ENCODE measurements around the gene EPHX1.
"Not testable (repeated sequence)": the region's sequence is repeated elsewhere in the genome, so short reads cannot be mapped to it uniquely, and the experiment has no call there.

Gene EPHX1

GRCh38 chr1:225774281-225775147 lies 35.4 kb upstream of the EPHX1 start:
- no peaks in the 10 kb centered on the region for H3K9me3 Mint-ChIP-seq
- TF ChIP-seq CTCF (IDR thresholded peaks at IDR 0.05; ENCODE audit: unreplicated experiment in 3 of 3) = no peak
- peaks cover 42% of the 10 kb centered on the region for H3K4me1 Mint-ChIP-seq
- H3K36me3 Mint-ChIP-seq (ENCODE audit: low read depth) = no peaks in the 10 kb centered on the region
- H3K4me3 Mint-ChIP-seq = peak overlapping the region in 1 of 3 experiments; percentile 33
- peak overlapping the region in 1 of 3 experiments; percentile 40 for H3K27ac Mint-ChIP-seq
- H3K27me3 Mint-ChIP-seq (ENCODE audit: low read depth) = peaks cover 4% of the 10 kb centered on the region

GRCh38 chr1:225776294-225776693 lies 33.6 kb upstream of the EPHX1 start:
- no peak for TF ChIP-seq CTCF (IDR thresholded peaks at IDR 0.05; ENCODE audit: unreplicated experiment in 3 of 3)
- Mint-ChIP-seq H3K9me3 (no peaks in the 10 kb centered on the region), H3K36me3 (ENCODE audit: low read depth) (peaks cover 6% of the 10 kb centered on the region), H3K27ac (no peak overlapping the region), H3K4me1 (peaks cover 41% of the 10 kb centered on the region), H3K4me3 (no peak overlapping the region), H3K27me3 (ENCODE audit: low read depth) (peaks cover 4% of the 10 kb centered on the region)

- no peak for TF ChIP-seq CTCF (IDR thresholded peaks at IDR 0.05; ENCODE audit: unreplicated experiment in 3 of 3)
- no peak overlapping the region for H3K27ac Mint-ChIP-seq
- H3K27me3 Mint-ChIP-seq (ENCODE audit: low read depth) = peaks cover 4% of the 10 kb centered on the region
- H3K36me3 Mint-ChIP-seq (ENCODE audit: low read depth) = peaks cover 6% of the 10 kb centered on the region
- H3K9me3 Mint-ChIP-seq = no peaks in the 10 kb centered on the region
- H3K4me1 Mint-ChIP-seq = peaks cover 36% of the 10 kb centered on the region
- no peak overlapping the region for H3K4me3 Mint-ChIP-seq
Measured at GRCh38 chr1:225777058-225777582, 32.8 kb upstream of the EPHX1 start.

GRCh38 chr1:225777583-225778336 lies 32.2 kb upstream of the EPHX1 start, which contains the start of gene SRP9:
Gene SRP9, plus strand, starts transcription at chr1:225777826. Its CDS starts 115 bp downstream, at chr1:225777941.
- Mint-ChIP-seq H3K27me3 (ENCODE audit: low read depth) (peaks cover 4% of the 10 kb centered on the region), H3K9me3 (no peaks in the 10 kb centered on the region), H3K4me1 (peaks cover 35% of the 10 kb centered on the region), H3K4me3 (no peak within 1 kb of the TSS), H3K36me3 (ENCODE audit: low read depth) (peaks cover 12% of the 10 kb centered on the region), H3K27ac (no peak within 1 kb of the TSS)
- peak; percentile 84 to 97 (median 88) for TF ChIP-seq CTCF (IDR thresholded peaks at IDR 0.05; ENCODE audit: unreplicated experiment in 3 of 3)

GRCh38 chr1:225778337-225778669 lies 31.6 kb upstream of the EPHX1 start:
- peaks cover 33% of the 10 kb centered on the region for H3K4me1 Mint-ChIP-seq
- no peak for TF ChIP-seq CTCF (IDR thresholded peaks at IDR 0.05; ENCODE audit: unreplicated experiment in 3 of 3)
- H3K36me3 Mint-ChIP-seq (ENCODE audit: low read depth) = peaks cover 14% of the 10 kb centered on the region
- no peak overlapping the region for H3K27ac Mint-ChIP-seq
- no peak overlapping the region for H3K4me3 Mint-ChIP-seq
- H3K9me3 Mint-ChIP-seq = no peaks in the 10 kb centered on the region
- peaks cover 3% of the 10 kb centered on the region for H3K27me3 Mint-ChIP-seq (ENCODE audit: low read depth)

- Mint-ChIP-seq H3K36me3 (ENCODE audit: low read depth) (peaks cover 23% of the 10 kb centered on the region), H3K4me1 (peaks cover 29% of the 10 kb centered on the region)
- not testable (repeated sequence) for H3K4me3 Mint-ChIP-seq; H3K27ac Mint-ChIP-seq; H3K27me3 Mint-ChIP-seq (ENCODE audit: low read depth); H3K9me3 Mint-ChIP-seq
Measured at GRCh38 chr1:225779165-225779564, 30.8 kb upstream of the EPHX1 start.
